Sigmoid colon (tissue), 7 donors: ENCODE measurements around the gene ERMN. TPM values are rescaled to one million over a fixed set of nuclear protein-coding genes. Genes with fewer than 3 reads are reported as not detected.

ENCODE experiments used
- DNase-seq: peaks from one replicate; pipeline ENCODE4 v3.0.0-alpha.2; 2019
- H3K27ac ChIP-seq, 4 donors: fragments of 200-600 bp; sonication (generic); one replicate each; pipeline ENCODE4 v1.5.1; 2016 to 2019; ENCODE audit warnings: mild to moderate bottlenecking in 1 of 4
- H3K27me3 ChIP-seq, 3 donors: fragments of 200-600 bp; sonication (generic); one replicate each; pipeline ENCODE4 v1.5.1; 2019; ENCODE audit warnings: mild to moderate bottlenecking in 1 of 3
- H3K36me3 ChIP-seq, 4 donors: fragments of 200-600 bp; sonication (generic); one replicate each; pipeline ENCODE4 v1.5.1; 2016 to 2019
- H3K4me1 ChIP-seq, 4 donors: fragments of 200-600 bp; sonication (generic); one replicate each; pipeline ENCODE4 v1.5.1; 2017 to 2019
- H3K4me3 ChIP-seq, 4 donors: fragments of 200-600 bp; sonication (generic); one replicate each; pipeline ENCODE4 v1.5.1; 2017 to 2019; ENCODE audit warnings: mild to moderate bottlenecking in 2 of 4, moderate library complexity in 1 of 4
- H3K9me3 ChIP-seq, 4 donors: fragments of 200-600 bp in 3 of 4; sonication (generic) in 3 of 4; one replicate each; pipeline versions ENCODE4 v1.5.1 to v1.6.1; 2013 to 2019
- CTCF ChIP-seq, 4 experiments: fragments of 450-650 bp in 3 of 4; fragments of 200-600 bp in 1 of 4; IDR thresholded peaks; one replicate each; pipeline ENCODE4 v1.5.1; 2016 to 2019; ENCODE audit warnings: antibody characterized with exemption in 4 of 4, mild to moderate bottlenecking in 3 of 4, moderate library complexity in 2 of 4
- EP300 ChIP-seq, 4 donors: sonication (generic); formaldehyde crosslinking; IDR thresholded peaks; one replicate each; pipeline ENCODE4 v1.6.1; 2017; ENCODE audit warnings: antibody characterized with exemption in 4 of 4
- POLR2A ChIP-seq, 2 donors: fragments of 450-650 bp; IDR thresholded peaks; one replicate each; pipeline ENCODE4 v1.6.1; 2016; ENCODE audit warnings: antibody characterized with exemption in 2 of 2, mild to moderate bottlenecking in 2 of 2, moderate library complexity in 2 of 2
- POLR2AphosphoS5 ChIP-seq, 4 donors: sonication (generic); formaldehyde crosslinking; IDR thresholded peaks; one replicate each; pipeline ENCODE4 v1.6.1; 2017; ENCODE audit warnings: antibody characterized with exemption in 4 of 4
- whole genome bisulfite sequencing, 2 donors: extraction: QIAGEN DNeasy Blood & Tissue Kit; methylation state at CpG; one replicate each; pipeline ENCODE4 v1.1.7; 2013; 5-methylcytosine and 5-hydroxymethylcytosine counted together
- intact Hi-C: fragments of 100-400 bp; cut with DNase I; formaldehyde crosslinking; loops from one replicate; pipeline ENCODE4 v1.15.1; 2023
- polyA plus RNA-seq, 3 donors: library from polyadenylated mRNA; stranded (reverse); fragments of 200-250 nt; gene quantifications; one replicate each; pipeline ENCODE4 v1.2.3, GENCODE V29; 2013
- total RNA-seq, 4 donors: library from RNA; depleted of rRNA; stranded (reverse); fragments of >200 nt; gene quantifications; one replicate each; pipeline ENCODE4 v1.1.0, GENCODE V29; 2016
- donor health status: healthy with polysubstance abuse.
- donor health status: Bipolar disorder and iron deficiency.
- donor health status: healthy.

ERMN gene
- total and polyA plus RNA-seq, 7 donors: 0.27 to 0.67 TPM; not detected in 5

GRCh38 chr2:157333304-157334047, 7.9 kb upstream of the ERMN start:
- no peak for DNase-seq
- intact Hi-C loops: no loop called here
- H3K36me3 ChIP-seq: no peaks in the 10 kb centered on the region
- TF ChIP-seq POLR2A (IDR thresholded peaks at IDR 0.05) (no peak), CTCF (IDR thresholded peaks at IDR 0.05) (no peak), EP300 (IDR thresholded peaks at IDR 0.05) (no peak), POLR2AphosphoS5 (IDR thresholded peaks at IDR 0.05) (no peak)
- H3K27me3 ChIP-seq: no peaks in the 10 kb centered on the region
- no peaks in the 10 kb centered on the region for H3K9me3 ChIP-seq
- no peak overlapping the region for H3K4me3 ChIP-seq
- no peaks in the 10 kb centered on the region for H3K4me1 ChIP-seq
- H3K27ac ChIP-seq: no peak overlapping the region
- WGBS, 2 donors: 95 to 97% methylated on average over 2 of the region's 2 CpGs

GRCh38 chr2:157329524-157329923, 3.9 kb upstream of the ERMN start:
- Histone ChIP-seq H3K4me3 (no peak overlapping the region), H3K36me3 (no peaks in the 10 kb centered on the region), H3K9me3 (no peaks in the 10 kb centered on the region), H3K27me3 (no peaks in the 10 kb centered on the region), H3K27ac (no peak overlapping the region), H3K4me1 (peaks cover 0 to 12% (median 0%) of the 10 kb centered on the region in 4 donors)
- intact Hi-C loops: no loop called here
- DNase-seq: no peak
- 13 to 67% methylated on average over 9 of the region's 9 CpGs for WGBS, 2 donors
- TF ChIP-seq POLR2A (IDR thresholded peaks at IDR 0.05) (no peak), EP300 (IDR thresholded peaks at IDR 0.05) (no peak)

- intact Hi-C loops: no loop called here
- TF ChIP-seq EP300 (IDR thresholded peaks at IDR 0.05) (no peak), POLR2AphosphoS5 (IDR thresholded peaks at IDR 0.05) (no peak), CTCF (IDR thresholded peaks at IDR 0.05) (peak; percentile 27 to 85 (median 55)), POLR2A (IDR thresholded peaks at IDR 0.05) (no peak)
- H3K4me3 ChIP-seq: no peak overlapping the region
- H3K27me3 ChIP-seq: no peaks in the 10 kb centered on the region
- no peak overlapping the region for H3K27ac ChIP-seq
- WGBS, 2 donors: 24 to 37% methylated on average over 11 of the region's 11 CpGs
- peak; percentile 87 for DNase-seq
- H3K4me1 ChIP-seq: peaks cover 0 to 12% (median 0%) of the 10 kb centered on the region in 4 donors
- no peaks in the 10 kb centered on the region for H3K9me3 ChIP-seq
- H3K36me3 ChIP-seq: no peaks in the 10 kb centered on the region
These were observed 2.2 kb upstream of the ERMN start for GRCh38 chr2:157327621-157328500.

- Histone ChIP-seq H3K4me3 (no peak overlapping the region), H3K27me3 (no peaks in the 10 kb centered on the region), H3K27ac (no peak overlapping the region), H3K36me3 (no peaks in the 10 kb centered on the region), H3K4me1 (peaks cover 0 to 12% (median 0%) of the 10 kb centered on the region in 4 donors), H3K9me3 (no peaks in the 10 kb centered on the region)
- intact Hi-C loops: no loop called here
- no peak for TF ChIP-seq POLR2A (IDR thresholded peaks at IDR 0.05)
- no peak for TF ChIP-seq POLR2AphosphoS5 (IDR thresholded peaks at IDR 0.05)
- TF ChIP-seq EP300 (IDR thresholded peaks at IDR 0.05): no peak
- TF ChIP-seq CTCF (IDR thresholded peaks at IDR 0.05): no peak
- WGBS, 2 donors: 66 to 76% methylated on average over 3 of the region's 3 CpGs
- DNase-seq: no peak
These were observed 1.6 kb upstream of the ERMN start for GRCh38 chr2:157327200-157327599.

GRCh38 chr2:157326698-157327097, 1.1 kb upstream of the ERMN start:
- Histone ChIP-seq H3K4me3 (no peak overlapping the region), H3K27me3 (no peaks in the 10 kb centered on the region), H3K9me3 (no peaks in the 10 kb centered on the region), H3K4me1 (peaks cover 0 to 12% (median 0%) of the 10 kb centered on the region in 4 donors), H3K36me3 (no peaks in the 10 kb centered on the region), H3K27ac (no peak overlapping the region)
- 88 to 90% methylated on average over 3 of the region's 3 CpGs for WGBS, 2 donors
- DNase-seq: no peak
- no peak for TF ChIP-seq POLR2A (IDR thresholded peaks at IDR 0.05)
- TF ChIP-seq POLR2AphosphoS5 (IDR thresholded peaks at IDR 0.05): no peak
- no peak for TF ChIP-seq CTCF (IDR thresholded peaks at IDR 0.05)
- TF ChIP-seq EP300 (IDR thresholded peaks at IDR 0.05): no peak
- intact Hi-C loops: no loop called here
